HFFc6 (cell line): ENCODE results near the gene SLCO4A1. TPM values are rescaled to one million over a fixed set of nuclear protein-coding genes. Genes with fewer than 3 reads are reported as not detected.

ENCODE experiments used
- DNase-seq: peaks from one replicate; pipeline ENCODE4 v3.0.0-alpha.2; 2018
- H3K27ac Mint-ChIP-seq: 2 replicates; pipeline ENCODE4 v1.8.0; 2020; ENCODE audit warnings: mild to moderate bottlenecking, mixed read lengths
- H3K27me3 Mint-ChIP-seq: 2 replicates; pipeline ENCODE4 v1.8.0; 2021; ENCODE audit warnings: mild to moderate bottlenecking, moderate library complexity, mixed read lengths; ENCODE audit not compliant: insufficient read depth
- H3K36me3 Mint-ChIP-seq: 2 replicates; pipeline ENCODE4 v1.8.0; 2021; ENCODE audit warnings: low read depth, mixed read lengths
- H3K4me1 Mint-ChIP-seq: 2 replicates; pipeline ENCODE4 v1.8.0; 2020; ENCODE audit warnings: low read depth, mixed read lengths
- H3K4me3 Mint-ChIP-seq: 2 replicates; pipeline ENCODE4 v1.8.0; 2020; ENCODE audit warnings: mild to moderate bottlenecking, moderate library complexity, mixed read lengths
- H3K9me3 Mint-ChIP-seq: 2 replicates; pipeline ENCODE4 v1.8.0; 2020; ENCODE audit warnings: mild to moderate bottlenecking, mixed read lengths
- CTCF ChIP-seq: fragments of 200-600 bp; sonication (generic); IDR thresholded peaks from 2 replicates; pipeline ENCODE4 v1.5.0; 2021; ENCODE audit warnings: antibody characterized with exemption, mild to moderate bottlenecking
- total RNA-seq, 6 experiments: library from RNA; stranded (reverse); fragmentation: NEBNext Ultra II Directional; extraction: Animal tissue kit (Norgen Biotek cat#: 25700); gene quantifications; 2 replicates in 1 of 6; 3 replicates in 5 of 6; pipeline ENCODE4 v1.2.3, GENCODE V29; 2021

SLCO4A1 gene
- total RNA-seq, 6 experiments from 2014 or later: 2.7 to 6.5 (median 3.4) TPM

GRCh38 chr20:62663145-62664018 is 21.1 kb downstream of the SLCO4A1 start:
- H3K27me3 Mint-ChIP-seq: no peaks in the 10 kb centered on the region; the same call in none of the 2 replicates
- TF ChIP-seq CTCF: no peak

GRCh38 chr20:62664019-62664971 is 22.0 kb downstream of the SLCO4A1 start:
- no peak; the same call in 1 of the 2 replicates for TF ChIP-seq CTCF
- no peak for DNase-seq
- no peaks in the 10 kb centered on the region; the same call in none of the 2 replicates for H3K27me3 Mint-ChIP-seq
- peaks cover 19% of the 10 kb centered on the region for H3K4me1 Mint-ChIP-seq
- no peaks in the 10 kb centered on the region for H3K9me3 Mint-ChIP-seq
- no peak overlapping the region for H3K27ac Mint-ChIP-seq
- no peak overlapping the region for H3K4me3 Mint-ChIP-seq
- H3K36me3 Mint-ChIP-seq: no peaks in the 10 kb centered on the region

More at GRCh38 chr20:62663145-62664018, 21.1 kb downstream of the SLCO4A1 start:
- Mint-ChIP-seq H3K36me3 (no peaks in the 10 kb centered on the region), H3K4me1 (peaks cover 19% of the 10 kb centered on the region), H3K27ac (peak overlapping the region; percentile 46), H3K9me3 (no peaks in the 10 kb centered on the region), H3K4me3 (no peak overlapping the region)
- DNase-seq: no peak

GRCh38 chr20:62665153-62665754 is 23.0 kb downstream of the SLCO4A1 start:
- Mint-ChIP-seq H3K4me1 (peaks cover 19% of the 10 kb centered on the region), H3K27me3 (no peaks in the 10 kb centered on the region; the same call in none of the 2 replicates), H3K36me3 (no peaks in the 10 kb centered on the region), H3K9me3 (no peaks in the 10 kb centered on the region), H3K4me3 (no peak overlapping the region), H3K27ac (no peak overlapping the region)
- no peak for TF ChIP-seq CTCF
- DNase-seq: no peak

- Mint-ChIP-seq H3K36me3 (no peaks in the 10 kb centered on the region), H3K27me3 (no peaks in the 10 kb centered on the region; the same call in none of the 2 replicates), H3K27ac (no peak overlapping the region), H3K4me1 (peaks cover 19% of the 10 kb centered on the region), H3K4me3 (no peak overlapping the region), H3K9me3 (no peaks in the 10 kb centered on the region)
- TF ChIP-seq CTCF: no peak
- DNase-seq: no peak
These were observed 23.8 kb downstream of the SLCO4A1 start for GRCh38 chr20:62665826-62666735.
